Myocyte (in vitro differentiated cells): ENCODE measurements around the gene ATP6V1G2. TPM values are rescaled to one million over a fixed set of nuclear protein-coding genes. Genes with fewer than 3 reads are reported as not detected.
"Not testable (repeated sequence)": the region's sequence is repeated elsewhere in the genome, so short reads cannot be mapped to it uniquely, and the experiment has no call there.

Experiments
- DNase-seq: peaks from one replicate; pipeline ENCODE4 v3.0.0-alpha.2; 2012; ENCODE audit warnings: low read depth
- total RNA-seq: library from RNA; depleted of rRNA; stranded (reverse); fragments of >200 nt; gene quantifications from 2 replicates; pipeline ENCODE4 v1.2.3, GENCODE V29; 2014

The ATP6V1G2 gene
- total RNA-seq, 1 donor from 2014 or later, result 4.8 TPM

DNA sequence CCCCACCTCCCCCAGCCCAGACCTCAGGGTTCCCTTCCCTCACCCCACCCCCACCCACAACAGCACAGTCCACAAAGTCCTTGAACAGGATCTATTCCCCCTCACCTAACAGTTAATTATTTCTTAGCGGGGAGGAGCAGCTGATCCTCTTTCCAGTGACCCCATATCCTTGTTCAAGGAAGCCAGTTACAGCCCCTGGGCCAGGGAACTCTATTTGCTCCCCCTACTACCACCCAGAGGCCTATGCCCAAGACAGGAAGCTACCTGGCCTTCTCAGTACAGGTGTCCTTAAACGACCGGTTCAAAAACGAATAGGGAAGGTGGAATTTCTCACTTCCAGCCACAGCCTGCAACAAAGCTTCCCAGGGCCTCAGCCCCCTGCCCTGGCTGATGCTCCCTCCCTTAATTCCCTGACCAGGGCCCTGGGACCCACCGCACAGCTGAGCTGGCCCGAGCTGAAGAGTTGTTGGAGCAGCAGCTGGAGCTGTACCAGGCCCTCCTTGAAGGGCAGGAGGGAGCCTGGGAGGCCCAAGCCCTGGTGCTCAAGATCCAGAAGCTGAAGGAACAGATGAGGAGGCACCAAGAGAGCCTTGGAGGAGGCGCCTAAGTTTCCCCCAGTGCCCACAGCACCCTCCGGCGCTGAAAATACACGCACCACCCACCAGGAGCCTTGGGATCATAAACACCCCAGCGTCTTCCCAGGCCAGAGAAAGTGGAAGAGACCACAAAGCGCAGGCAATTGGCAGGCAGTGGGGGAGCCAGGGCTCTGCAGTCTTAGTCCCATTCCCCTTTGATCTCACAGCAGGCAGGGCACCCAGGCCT lies 16.9 kb downstream of the ATP6V1G2 start:
- no peak for DNase-seq

DNA sequence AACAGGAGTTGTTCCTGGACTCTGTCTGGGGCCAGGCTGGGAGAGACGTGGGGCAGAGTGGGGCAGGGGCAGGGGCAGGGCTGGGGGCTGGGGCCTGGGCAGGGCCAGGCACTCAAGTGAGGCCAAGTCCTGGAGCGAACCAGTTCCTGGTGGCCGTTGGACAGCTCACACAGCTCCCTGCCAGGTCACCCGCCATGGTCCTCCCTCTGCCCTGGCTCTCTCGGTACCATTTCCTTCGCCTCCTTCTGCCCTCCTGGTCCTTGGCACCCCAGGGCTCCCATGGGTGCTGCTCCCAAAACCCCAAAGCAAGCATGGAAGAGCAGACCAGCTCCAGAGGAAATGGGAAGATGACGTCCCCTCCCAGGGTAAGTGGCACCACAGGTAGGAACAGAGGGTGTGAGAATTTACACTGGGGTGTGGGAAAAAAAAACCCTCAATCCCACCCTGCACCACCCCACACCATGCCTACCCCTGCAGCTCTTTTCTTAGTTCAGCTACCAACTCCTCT lies 17.5 kb downstream of the ATP6V1G2 start, which contains the start of gene MCCD1:
Gene MCCD1 (plus strand): TSS at position 142 of the 508 bp plus-strand sequence. CDS start 53 bp downstream, at position 195.
- no peak for DNase-seq

DNA sequence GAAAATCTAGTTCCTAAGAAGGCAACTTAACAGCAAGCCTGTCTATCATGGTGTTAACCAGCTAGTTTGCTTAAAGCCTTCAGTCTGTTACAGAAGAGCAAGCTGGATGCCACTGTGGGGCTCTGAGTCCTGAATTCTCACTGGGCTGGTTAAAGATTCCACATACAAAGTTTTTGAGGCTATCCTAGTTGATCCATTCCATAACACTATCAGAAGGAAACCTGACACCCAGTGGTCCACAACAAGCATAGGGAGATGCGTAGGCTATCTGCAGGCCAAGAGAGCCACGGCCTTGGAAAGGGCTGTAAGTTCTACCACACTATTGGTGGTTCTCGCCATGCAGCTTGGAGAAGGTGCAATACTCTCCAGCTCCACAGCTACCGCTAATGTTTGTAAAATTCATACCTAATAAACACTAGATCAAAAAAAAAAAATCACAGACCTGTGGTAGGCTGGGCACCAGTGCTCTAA lies 18.1 kb downstream of the ATP6V1G2 start:
- no peak for DNase-seq

DNA sequence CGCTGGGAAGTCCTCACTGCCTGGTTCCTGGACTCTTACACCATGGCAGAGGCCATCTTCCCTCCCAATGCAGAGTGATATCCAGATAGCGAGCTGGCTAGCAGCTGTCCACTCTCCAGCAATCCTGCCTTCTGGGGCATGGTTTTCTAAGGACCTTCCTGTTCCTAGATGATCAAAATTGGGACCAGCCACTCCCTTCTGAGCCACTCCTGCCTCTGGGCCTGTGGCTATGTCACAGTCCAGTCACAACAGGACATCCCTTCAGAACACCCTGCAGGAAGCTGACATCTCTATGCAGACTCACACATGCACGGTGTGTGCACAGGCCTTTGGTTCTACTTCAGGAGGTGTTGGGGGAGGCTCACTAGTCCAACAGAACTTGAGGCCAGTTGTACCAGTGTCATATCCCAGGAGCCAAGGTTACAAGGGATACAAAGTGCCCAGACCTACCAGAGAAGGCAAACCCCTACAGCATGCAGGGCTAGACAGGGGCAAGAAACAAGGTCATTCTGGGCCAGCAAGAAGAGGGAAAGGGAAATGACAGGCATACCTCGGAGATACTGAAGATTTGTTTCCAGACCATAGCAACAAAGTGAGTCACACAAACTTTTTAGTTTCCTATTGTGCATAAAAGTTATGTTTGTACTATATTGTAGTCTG lies 20.3 kb downstream of the ATP6V1G2 start:
- peak; percentile 46 for DNase-seq

DNA sequence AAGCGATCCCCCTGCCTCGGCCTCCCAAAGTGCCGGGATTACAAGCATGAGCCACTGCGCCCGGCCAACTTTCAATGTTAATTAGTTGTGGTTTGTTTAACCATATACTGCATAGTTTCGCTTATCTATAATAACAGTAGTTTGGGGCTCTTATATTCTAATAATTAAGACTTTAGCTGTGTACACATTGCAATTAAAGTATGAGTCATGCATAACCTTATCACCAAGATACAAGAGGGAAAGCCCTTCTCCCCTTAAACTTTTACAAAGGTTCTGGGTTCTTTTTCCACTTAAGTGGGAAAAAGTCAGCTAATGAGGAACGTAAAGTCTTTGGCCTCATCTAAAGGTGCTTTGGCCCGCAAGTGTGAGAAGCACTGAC lies 20.9 kb downstream of the ATP6V1G2 start:
- no peak for DNase-seq

DNA sequence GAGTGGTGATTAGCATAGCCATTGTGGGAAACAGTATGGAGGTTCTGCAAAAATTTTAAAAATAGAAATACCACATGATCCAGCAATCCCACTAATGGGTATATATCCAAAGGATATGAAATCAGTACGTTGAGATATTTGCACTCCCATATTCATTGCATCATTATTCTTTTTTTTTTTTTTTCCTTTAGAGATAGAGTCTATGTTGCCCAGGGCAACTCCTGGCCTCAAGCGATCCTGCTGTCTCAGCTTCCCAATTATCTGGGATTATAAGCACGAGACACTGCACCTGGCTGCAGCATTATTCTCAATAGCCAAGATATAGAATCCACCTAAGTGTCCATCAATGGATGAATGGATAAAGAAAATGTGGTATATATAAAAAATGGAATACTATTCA lies 24.6 kb downstream of the ATP6V1G2 start:
- no peak for DNase-seq

DNA sequence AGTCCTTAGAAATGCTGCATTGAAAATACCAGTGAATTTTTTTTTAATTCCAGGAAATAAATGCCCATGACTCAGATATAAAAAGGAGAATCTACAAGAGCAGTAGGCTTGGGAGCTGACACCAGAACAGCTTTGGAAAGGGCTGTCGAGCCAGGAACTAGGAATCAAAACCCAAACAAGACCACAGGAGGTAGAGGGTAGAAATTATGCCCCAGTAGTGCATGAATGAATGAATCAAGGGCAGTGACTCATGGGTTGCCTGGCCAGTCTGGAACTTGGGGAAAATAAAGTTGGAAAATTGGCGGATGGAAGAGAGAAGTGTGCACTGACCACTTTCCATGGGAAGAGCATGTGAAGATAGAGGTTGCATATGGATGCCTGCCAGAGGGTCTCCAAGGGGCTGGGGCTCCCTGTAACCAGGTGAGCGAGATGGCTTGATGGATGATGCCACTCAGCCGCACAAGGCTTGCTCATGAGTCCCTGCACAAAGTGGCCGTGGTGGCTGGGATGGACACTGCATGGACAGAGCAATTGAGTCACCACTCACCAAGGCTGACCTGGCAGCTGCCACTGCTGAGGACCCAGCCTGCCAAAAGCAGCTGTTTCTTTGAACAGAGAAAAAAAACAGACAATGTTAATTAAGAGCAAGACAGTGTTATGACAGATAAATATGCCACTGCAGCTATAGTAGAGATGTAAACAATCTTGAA lies 32.8 kb downstream of the ATP6V1G2 start:
- peak; percentile 81 for DNase-seq

DNA sequence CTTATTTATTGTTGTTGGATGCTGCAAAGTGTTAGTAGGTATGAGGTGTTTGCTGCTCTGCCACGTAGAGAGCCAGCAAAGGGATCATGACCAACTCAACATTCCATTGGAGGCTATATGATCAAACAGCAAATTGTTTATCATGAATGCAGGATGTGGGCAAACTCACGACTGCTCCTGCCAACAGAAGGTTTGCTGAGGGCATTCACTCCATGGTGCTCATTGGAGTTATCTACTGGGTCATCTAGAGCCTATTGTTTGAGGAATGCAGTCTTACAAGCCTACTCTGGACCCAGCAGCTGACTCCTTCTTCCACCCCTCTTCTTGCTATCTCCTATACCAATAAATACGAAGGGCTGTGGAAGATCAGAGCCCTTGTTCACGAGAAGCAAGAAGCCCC lies 36.4 kb downstream of the ATP6V1G2 start:
- DNase-seq, result no peak

DNA sequence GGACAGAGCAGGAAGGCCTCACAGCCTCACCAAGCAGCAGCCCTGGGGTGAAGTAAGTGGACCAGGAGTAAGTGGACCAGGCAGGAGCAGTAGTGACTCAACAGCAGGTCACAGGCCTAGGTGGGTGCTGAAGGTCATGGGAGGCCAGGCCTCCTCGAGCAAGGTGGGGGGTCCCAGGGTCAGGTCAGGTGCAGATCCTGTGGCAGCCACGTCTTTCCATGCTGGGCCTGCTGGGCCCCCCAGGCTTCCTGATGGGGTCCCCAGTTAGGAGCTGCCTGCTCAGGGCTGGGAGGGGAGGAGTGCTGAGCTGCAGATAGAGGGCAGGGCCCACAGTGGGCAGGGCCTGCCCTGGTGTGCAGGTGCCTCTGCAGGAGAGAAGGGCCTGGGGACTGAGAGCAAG lies 37.4 kb downstream of the ATP6V1G2 start:
- DNase-seq, result not testable (repeated sequence)

DNA sequence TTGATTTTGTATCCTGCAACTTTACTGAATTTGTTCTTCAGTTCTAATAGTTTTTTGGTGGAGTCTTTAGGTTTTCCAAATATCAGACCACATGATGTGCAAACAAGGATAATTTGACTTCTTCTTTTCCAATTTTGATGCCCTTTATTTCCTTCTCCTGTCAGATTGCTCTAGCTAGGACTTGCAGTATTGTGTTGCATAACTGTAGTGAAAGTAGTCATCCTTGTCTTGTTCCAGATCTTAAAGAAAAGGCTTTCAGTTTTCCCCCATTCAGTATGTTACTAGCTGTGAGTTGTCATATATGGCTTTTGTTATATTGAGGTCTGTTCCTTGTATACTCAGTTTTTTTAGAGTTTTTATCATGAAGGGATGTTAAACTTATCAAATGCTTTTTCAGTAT lies 43.8 kb downstream of the ATP6V1G2 start:
- DNase-seq, result no peak

DNA sequence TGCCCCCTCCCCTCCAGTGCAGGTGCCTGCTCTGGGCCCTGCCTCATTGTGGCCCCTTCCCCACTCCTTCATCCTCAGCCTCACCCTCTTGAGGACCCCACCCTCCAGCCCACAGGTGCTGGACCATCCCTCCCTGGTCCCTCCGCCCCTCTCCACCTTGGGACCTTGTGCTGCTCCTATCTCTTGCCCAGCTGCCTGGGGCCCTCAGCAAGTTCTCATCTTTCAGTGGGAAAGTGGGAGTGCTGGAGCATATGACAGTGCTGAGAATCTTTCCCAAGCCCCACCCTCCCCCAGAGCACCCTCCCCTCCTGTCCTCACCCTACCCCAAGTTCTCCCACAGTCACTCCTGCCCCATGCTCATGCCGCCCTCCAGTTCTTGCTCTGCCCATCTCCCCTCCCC lies 46.8 kb downstream of the ATP6V1G2 start:
- peak; percentile 38 for DNase-seq

DNA sequence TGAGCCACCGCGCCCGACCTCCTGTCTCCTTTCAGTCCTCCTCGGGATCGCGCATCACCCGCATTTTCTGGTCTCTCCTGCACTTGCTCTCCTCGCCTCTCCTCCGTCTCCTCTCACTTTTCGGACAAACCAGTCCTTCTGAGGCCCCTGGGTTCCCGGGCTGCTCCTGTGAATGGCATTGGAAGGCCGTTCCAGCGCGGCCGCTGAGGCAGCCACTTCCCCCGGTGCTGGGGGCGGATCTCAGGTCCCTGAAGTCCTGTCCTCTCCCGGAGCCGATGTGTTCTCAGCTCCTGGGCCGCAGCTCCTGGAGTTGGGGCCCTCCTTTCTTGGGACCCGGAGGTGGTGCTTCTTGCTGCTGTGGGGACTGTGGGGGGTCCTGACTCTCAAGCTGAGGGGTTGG lies 47.7 kb downstream of the ATP6V1G2 start:
- DNase-seq, result no peak

DNA sequence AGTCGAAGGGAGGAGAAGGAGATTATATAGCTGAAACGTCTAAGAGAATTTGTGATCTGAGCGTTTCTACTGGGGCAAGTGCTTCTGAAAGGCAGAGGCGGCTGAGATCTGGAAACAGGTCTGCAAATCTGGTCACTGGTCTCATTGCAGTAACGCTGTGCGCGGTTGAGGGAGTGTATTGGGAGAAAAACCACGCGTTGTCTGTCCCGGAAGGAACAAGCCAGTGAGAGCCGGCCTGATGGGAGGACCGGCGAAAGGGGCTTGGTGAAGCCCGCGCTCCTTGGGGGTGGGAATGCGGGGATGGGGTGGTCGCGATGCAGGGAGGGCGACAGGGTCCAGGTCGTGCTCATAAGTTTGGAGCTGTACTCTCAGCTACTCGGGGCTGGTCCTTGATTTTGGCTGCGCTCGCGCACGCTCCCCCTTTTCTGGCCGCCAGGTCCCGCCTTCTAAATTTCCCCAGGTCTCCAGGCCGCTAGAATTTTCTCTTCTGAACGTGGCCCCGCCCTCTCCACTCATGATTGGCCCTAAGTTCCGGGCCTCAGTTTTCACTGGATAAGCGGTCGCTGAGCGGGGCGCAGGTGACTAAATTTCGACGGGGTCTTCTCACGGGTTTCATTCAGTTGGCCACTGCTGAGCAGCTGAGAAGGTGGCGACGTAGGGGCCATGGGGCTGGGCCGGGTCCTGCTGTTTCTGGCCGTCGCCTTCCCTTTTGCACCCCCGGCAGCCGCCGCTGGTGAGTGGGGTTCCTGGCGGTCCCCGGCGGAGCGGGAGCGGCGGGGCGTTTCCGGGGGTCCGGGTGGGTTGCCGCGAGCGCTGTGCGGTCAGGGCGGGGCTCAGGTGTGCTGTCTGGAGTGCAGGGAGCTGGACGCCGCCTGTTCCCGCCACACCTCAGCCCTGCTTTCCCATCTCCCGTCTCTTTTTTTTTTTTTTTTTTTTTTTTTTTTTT lies 48.6 kb downstream of the ATP6V1G2 start, which contains the start of gene MICB:
Gene MICB (plus strand): TSS at position 615 of the 946 bp plus-strand sequence. CDS start 49 bp downstream, at position 664.
- peak; percentile 74 for DNase-seq

DNA sequence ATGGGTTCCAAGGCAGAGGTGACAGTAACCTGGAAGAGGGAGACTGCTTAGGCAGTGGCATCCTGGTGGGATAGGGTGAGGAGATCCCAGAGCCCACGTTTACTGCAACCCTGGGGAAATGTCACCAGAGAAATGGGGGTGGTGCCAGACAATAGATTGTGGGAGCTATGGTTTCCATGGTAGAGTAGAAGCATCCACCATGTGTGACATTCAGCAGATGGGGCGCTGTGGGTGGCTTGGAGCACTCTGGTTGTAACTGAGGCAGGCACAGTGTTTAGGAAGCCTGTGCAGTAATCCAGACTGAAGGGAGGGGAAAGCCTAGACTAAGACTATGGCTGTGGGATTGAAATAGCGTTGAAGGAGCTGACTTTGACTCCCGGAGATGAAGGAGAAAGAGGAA lies 49.6 kb downstream of the ATP6V1G2 start:
- DNase-seq, result not testable (repeated sequence)

DNA sequence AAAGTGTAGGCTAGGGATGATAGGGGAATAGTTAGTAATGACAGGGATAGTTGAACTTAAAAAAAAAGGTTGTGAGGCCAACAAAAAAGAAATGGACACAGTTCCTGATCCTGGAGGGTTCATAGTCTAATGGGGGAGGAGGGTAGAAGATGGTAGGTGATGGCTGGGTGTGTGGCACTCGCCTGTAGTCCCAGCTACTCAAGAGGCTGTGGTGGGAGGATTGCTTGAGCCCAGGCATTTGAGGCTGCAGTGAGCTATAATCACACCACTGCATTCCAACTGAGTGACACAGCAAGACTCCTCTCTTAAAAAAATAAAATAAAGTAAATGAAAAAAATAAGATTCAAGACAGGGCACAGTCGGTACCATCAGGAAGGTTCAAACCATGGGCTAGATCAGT lies 50.8 kb downstream of the ATP6V1G2 start:
- DNase-seq, result peak; percentile 41

Other genes starting within 250 kb of the ATP6V1G2 start
- 137 and 270 TPM in 2 replicates for gene HLA-B, start 189.4 kb downstream of the ATP6V1G2 start, total RNA-seq
- gene MICA, start 143.0 kb downstream of the ATP6V1G2 start, total RNA-seq, result 32.5 and 55.9 TPM in 2 replicates
- 2.1 and 2.9 TPM in 2 replicates for gene MICB, start 48.5 kb downstream of the ATP6V1G2 start, total RNA-seq
- gene MCCD1, start 17.6 kb downstream of the ATP6V1G2 start, total RNA-seq, result not detected in 2 replicates
- 290 and 382 TPM in 2 replicates for gene DDX39B, start 4.6 kb downstream of the ATP6V1G2 start, total RNA-seq
- 26.1 and 28.3 TPM in 2 replicates for gene NFKBIL1, start 1.0 kb upstream of the ATP6V1G2 start, total RNA-seq
- gene LTA, start 25.7 kb upstream of the ATP6V1G2 start, total RNA-seq, result not detected in 2 replicates
- not detected in 2 replicates for gene TNF, start 29.0 kb upstream of the ATP6V1G2 start, total RNA-seq
- 0.40 TPM in 1 of 2 replicates, not detected in the other for gene LTB, start 35.8 kb upstream of the ATP6V1G2 start, total RNA-seq
- not detected in 2 replicates for gene LST1, start 39.7 kb upstream of the ATP6V1G2 start, total RNA-seq
- not detected in 2 replicates for gene NCR3, start 46.4 kb upstream of the ATP6V1G2 start, total RNA-seq
- not detected in 2 replicates for gene AIF1, start 68.6 kb upstream of the ATP6V1G2 start, total RNA-seq
- 77.2 and 85.9 TPM in 2 replicates for gene PRRC2A, start 74.1 kb upstream of the ATP6V1G2 start, total RNA-seq
- gene BAG6, start 106.1 kb upstream of the ATP6V1G2 start, total RNA-seq, result 271 and 307 TPM in 2 replicates
- 2.9 and 4.2 TPM in 2 replicates for gene APOM, start 109.3 kb upstream of the ATP6V1G2 start, total RNA-seq
- 20.6 and 24.0 TPM in 2 replicates for gene C6orf47, start 114.2 kb upstream of the ATP6V1G2 start, total RNA-seq
- 8.6 and 12.9 TPM in 2 replicates for gene GPANK1, start 118.4 kb upstream of the ATP6V1G2 start, total RNA-seq
- 211 and 248 TPM in 2 replicates for gene CSNK2B, start 119.5 kb upstream of the ATP6V1G2 start, total RNA-seq
- 2.9 and 4.0 TPM in 2 replicates for gene LY6G5B, start 123.4 kb upstream of the ATP6V1G2 start, total RNA-seq
- 2.7 and 3.4 TPM in 2 replicates for gene LY6G5C, start 134.5 kb upstream of the ATP6V1G2 start, total RNA-seq
- gene ABHD16A, start 156.7 kb upstream of the ATP6V1G2 start, total RNA-seq, result 58.9 and 66.0 TPM in 2 replicates
- not detected in 2 replicates for gene LY6G6F, start 160.3 kb upstream of the ATP6V1G2 start, total RNA-seq
- gene LY6G6D, start 168.7 kb upstream of the ATP6V1G2 start, total RNA-seq, result not detected in 2 replicates
- not detected in 2 replicates for gene LY6G6C, start 175.1 kb upstream of the ATP6V1G2 start, total RNA-seq
- gene MPIG6B, start 176.8 kb upstream of the ATP6V1G2 start, total RNA-seq, result not detected in 2 replicates
- gene DDAH2, start 182.7 kb upstream of the ATP6V1G2 start, total RNA-seq, result 120 and 142 TPM in 2 replicates
- 257 and 425 TPM in 2 replicates for gene CLIC1, start 189.9 kb upstream of the ATP6V1G2 start, total RNA-seq
- gene MSH5, start 193.4 kb upstream of the ATP6V1G2 start, total RNA-seq, result 7.4 and 8.4 TPM in 2 replicates
- 0.94 TPM in 1 of 2 replicates, not detected in the other for gene SAPCD1, start 216.0 kb upstream of the ATP6V1G2 start, total RNA-seq
- gene VWA7, start 230.7 kb upstream of the ATP6V1G2 start, total RNA-seq, result 1.3 TPM in 1 of 2 replicates, not detected in the other
- gene VARS1, start 249.1 kb upstream of the ATP6V1G2 start, total RNA-seq, result 56.4 and 62.2 TPM in 2 replicates